NCI-H1930 (cell line): ENCODE results near the gene CTNNBIP1.

Experiments used
- DNase-seq, 2 experiments: peaks; one replicate each; lab custom pipeline; 2025; lab: John Stamatoyannopoulos, UW

CTNNBIP1 gene

DNA sequence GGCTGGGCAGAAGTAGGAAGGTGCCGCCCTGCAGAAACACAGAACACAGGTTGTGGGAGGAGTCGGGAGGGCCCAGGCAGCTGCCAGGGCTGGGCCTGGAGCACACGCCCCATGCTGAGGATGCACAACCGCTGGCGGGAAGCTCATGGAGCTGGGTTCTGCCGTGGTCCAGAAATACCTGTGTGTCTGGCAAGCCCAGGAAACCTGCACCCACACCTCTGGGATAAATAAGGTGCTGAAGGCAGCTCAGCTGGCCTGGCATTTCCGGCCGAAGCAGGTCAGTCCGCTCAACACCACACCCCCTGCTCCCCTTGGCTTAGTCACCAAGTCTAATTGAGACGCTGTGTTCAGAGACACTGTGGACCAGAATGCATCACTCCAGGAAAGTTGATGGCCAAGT is 32.1 kb downstream of the CTNNBIP1 start:
- DNase-seq = no peak

DNA sequence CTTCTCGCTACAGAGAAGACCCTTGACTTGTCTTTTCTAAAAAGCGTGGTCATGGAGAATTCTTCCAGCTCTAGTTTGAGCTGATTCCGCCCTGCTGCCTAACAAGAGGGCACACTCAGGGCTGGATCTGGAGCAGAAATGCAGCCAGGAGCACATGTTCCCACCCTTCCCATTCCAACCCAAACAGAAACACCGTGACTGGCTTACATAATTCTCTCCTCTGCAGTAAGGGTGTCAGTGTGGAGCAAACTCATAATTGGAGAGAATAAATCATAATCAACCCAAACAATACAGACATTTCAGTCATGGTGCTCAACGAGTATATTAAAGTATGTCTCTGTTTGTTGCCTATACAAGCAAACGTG is 34.5 kb downstream of the CTNNBIP1 start:
- DNase-seq = no peak

DNA sequence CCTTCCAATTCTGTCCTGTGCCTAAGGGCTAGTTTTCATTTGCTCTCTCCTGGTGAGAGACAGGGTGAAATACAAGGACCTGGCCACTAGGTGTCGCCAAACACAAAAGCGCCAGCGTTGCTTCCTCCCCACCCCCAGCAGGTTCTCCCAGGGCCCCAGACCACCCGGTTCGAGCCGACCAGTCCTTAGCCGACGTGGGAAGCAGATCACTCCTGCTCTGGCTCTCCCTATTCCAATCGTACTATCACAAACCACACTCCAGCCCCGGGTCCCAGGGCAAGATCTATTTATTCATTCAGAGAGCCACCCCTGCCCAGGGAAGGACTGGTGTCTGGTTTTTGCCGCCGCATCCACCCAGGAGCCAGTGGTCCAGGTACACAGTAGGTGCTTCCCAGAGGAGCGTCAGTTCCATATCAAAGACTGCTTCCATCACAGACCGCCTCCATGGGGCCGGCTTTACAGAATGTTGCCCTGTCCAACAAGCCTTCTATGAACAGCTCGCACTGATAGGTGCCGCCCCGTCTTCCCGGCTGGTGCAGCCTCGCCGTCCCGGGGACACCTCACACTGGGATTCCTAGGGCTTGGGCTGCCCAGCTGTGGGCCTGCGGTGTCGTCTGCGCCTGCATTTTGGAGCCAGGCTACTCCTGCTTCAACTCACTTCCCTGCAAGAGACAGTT is 35.0 kb downstream of the CTNNBIP1 start:
- peak; percentile 33 to 70 for DNase-seq

DNA sequence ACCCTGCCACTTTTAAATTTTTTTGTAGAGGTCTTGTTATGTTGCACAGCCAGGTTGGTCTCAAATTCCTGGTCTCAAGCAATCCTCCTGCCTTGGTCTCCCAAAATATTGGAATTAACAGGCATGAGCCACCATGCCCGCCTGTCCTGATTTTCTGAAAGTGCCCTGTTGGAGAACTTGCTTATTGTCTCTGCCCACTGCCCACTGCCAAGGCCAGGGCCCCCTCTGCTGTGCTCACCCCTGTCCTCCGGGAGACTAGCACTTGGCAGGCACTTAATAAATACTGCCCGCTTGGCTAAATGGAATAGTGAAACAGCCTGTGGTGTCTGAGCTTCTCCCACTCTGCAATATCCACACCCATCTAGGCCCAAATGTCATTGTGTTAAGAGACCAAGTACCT is 35.7 kb downstream of the CTNNBIP1 start:
- no peak for DNase-seq

DNA sequence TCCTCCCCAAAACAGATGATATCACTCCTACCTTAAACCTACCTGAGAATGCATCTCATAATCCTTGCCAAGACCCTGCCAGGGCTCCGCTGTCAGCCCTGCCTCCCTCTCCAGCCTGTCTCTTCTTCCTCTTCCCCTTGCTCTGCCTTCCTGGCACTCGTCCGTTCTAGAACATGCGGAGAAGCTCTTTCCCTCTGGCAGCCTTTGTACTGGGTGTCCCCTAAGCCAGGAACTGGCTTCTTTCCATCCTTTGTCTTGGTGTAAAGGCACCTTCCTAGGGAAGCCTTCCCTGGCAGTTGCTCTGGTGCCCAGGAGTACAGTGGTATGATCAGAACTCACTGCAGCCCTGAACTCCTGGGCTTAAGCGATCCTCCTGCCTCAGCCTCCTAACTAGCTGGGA is 36.1 kb downstream of the CTNNBIP1 start:
- DNase-seq = no peak

DNA sequence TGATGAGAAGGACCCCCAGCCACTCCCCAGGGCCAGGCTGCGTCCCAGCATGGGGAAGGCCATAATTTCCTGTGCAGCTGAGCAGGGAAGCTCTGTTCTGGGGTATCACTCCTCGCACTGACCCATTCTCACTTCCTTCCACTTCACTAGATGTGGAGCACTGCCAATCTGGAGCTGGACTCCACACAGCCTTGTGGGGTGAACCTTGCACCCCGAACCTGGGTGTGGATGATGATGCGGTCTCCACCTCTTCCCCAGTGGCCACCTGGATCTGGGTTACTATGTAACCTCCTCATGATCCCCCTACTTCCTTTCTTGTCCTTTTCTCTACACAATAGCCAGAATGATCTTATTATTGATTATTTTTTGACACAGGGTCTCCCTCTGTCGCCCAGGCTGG is 36.7 kb downstream of the CTNNBIP1 start:
- DNase-seq = no peak

DNA sequence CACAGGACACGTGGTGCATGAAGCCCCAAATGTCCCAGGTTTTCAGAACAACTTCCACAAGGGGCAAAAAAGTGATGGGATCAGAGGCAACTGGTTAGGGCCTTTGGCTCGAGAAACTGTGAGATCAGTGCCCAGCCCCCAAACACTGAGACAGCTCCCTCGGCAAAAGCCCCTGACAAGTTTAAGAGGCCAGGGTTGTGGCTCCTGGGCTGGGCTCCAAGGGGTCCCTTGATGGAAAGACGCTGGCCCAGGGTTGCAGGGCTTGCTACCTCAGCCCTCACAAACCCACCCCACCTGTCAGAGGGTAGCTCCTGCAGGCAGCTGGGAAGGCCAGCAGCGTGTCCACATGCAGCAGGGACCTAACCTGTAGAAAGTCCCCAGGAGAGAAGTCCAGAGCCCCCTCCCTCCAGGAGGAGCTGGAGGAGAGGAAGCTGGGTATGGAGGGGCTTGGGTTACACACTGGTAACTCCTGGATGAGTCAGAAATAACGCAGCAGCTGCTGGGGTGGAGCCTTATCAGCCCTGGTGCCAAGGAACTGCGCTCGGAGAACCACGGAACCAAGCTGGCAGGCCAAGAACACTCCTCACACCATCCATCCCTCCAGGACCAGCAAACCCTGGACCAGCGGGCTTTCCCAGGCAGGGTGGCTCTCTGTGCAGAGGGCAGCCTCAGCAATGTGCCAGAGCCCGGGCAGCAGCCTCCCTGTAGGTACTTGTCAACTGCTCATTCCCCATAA is 37.5 kb downstream of the CTNNBIP1 start:
- DNase-seq = no peak

DNA sequence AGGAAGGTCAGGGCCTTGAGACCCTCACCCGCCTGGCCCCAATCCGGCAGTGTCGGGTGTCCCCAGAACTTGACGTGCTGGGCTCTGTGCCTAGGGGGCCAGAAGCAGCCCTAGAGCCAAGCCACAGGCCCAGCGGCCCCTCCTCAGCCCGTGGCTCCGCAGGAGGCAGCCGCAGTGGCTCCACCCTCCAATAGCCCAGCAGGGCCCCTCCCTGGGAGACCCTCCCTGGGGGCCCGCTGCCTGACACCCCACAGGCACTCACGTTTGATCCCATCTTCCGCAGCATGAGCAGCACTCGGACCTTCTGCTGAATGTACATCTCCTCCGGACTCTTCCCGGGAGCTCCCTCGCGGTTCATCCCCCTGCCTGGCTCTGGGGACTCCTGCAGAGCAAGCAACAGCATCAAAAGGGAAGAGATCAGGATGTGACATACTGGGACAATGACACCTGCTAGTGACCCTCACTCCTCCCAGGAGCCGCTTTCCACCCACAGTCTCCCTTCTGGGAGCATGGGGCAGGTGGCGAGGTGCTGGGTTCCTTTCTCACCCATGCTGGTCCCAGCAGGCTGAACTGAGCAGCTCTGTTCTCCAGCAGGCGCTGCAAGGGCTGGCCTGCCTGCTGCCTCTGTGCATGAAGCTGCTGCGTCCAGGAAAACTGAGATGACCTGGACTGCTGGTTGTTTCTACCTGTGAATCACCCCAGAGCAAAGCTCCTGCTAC is 38.2 kb downstream of the CTNNBIP1 start:
- no peak for DNase-seq

DNA sequence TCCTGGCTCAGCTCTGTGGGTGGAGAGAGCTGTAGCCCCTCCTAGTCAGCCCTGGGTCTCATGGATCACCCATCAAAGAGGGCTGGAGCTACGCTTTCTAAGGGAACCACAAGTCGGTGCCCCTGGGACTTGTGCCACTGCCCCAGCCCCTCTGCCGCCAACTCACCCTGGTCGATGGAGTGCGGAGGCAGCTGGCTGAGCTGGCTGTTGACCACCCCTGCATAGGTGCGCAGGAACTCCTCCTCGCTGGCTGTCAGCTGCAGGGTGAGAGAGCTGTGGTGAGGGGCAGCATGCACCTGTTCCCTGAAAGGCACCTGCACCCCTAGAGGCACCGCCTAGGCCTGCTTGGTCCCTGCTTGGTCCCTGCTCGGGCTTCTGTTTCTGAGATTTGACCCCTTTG is 39.0 kb downstream of the CTNNBIP1 start:
- DNase-seq = no peak

DNA sequence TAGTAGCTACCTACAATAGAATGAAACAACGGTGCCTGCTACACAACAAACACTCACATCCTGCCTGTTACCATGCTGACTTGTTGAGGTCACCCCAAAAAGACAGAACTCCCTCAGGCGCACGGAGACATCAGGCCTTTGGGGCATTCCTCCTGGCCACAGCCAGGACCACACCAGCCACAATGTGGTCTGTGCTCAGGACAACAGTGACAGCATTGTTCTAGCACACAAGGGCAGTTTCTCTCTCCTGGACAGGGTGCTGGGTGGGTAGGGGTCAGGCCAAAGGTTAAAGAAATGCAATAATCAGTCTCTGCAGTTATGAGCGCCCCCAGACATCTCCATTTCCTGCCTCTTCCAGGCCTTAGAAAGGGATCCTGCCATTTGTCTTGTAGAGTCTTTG is 39.5 kb downstream of the CTNNBIP1 start:
- no peak for DNase-seq

DNA sequence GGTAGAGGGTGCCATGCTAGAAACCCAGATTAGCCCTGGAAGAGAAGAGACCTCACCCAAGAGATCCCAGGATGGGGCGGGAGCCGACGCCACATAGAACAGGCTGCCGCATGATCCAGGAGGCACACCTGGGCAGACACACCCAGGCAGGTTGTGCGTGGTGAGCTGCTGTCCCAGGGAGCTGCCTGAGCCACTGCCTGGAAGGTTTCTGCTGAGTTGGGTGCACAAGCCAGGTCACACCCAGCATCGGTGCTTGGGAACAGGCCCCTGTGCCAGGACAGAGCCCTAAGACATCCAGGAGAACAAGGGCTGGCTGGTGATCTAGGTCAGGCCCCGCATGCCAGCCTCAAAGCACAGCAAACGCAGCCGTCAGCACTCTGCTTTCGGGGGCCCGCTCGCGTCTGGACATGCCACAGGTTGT is 40.2 kb downstream of the CTNNBIP1 start:
- DNase-seq = no peak

DNA sequence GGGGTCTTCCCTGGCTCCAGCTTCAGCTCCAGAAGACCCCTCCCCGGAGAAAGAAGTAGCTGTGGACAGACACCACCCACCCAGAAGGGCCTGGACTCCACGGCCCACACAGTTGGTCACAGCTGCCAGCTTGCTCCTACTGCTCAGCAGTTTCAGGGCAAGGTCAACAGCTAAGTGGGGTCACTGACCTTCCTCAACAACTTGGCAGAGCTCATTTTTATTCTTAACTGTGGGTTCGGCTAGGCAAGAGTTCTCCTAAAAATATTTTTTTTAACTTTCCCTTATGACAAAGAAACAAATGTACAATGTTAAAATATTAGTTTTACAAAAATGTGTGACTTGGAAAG is 41.9 kb downstream of the CTNNBIP1 start:
- DNase-seq = no peak

DNA sequence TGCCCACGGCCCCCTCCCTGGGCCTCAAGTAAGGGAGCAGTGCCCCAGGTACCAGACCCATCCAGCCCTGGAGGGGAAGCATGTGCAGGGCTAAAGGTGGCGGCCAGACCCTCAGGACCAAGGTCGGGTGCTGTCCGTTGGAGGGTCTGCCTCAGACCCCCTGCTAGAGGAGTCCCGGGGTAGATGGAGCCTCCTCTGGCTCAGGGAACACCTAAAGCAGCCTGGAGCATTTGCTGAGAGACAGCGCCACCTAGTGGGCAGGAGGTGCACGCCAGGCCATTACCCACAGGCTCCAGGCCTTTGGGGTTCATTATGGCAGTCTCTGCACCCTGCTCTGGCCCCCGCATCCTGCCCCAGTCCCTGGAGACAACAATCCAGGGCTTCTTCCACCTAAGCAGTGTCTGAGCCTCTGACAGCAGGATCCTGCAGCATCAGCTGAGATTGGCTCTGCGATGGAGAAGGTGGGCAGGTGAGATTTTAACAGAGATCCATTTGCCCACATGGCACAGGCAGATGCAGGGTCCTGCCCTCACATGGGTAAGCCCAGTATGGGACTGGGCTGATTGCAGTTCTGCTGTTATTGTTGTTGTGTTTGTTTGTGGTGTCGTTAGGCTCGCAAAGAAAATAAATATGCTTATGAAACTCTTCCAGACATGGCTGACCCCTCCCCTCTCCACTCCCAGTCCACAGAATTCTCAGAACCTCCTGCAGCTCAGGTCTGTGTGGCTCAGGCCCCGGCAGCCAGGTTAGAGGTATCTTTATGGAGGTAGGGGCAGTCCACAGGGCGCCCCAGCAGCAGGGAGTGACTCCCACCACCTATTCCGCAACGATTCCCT is 42.4 kb downstream of the CTNNBIP1 start:
- peak; percentile 57 to 79 for DNase-seq

DNA sequence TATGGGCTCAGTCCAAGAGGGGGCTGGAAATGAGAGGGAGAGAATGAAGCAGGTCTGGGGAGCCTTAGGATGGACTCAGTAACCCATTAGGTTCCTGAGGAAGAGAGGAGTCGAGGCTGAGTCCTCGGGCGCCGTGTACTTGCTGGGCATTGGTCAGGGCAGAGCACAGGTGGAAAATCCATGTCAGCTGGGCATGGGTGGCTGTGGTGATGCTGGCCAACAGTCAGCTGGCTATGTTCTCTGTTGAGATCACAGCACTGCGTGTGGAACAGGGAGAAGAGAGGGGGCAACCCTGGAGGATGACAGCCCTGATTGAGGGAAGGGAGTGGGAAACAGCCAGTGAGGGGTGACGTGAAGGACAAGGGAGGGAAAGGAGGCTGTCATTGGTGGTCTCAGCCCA is 43.2 kb downstream of the CTNNBIP1 start:
- DNase-seq = no peak

DNA sequence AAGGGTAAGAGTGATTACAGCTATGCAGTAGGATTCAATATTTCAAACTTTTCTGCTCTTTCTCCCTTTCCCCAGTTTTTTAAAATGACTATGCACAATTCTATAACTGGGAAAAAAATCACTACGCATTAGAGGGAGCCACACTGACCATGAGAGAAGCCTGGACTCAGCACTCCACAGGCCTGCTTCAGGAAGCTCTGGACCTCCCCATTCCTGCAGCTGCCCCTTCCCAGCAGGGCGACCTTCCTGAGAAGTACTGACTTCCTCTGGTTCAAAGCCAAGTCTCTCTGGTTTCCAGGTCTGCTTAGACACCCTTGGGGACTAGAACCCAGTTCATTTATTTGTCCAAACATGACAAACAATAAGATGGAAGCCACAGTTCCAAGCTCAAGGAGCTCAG is 44.3 kb downstream of the CTNNBIP1 start:
- no peak for DNase-seq

DNA sequence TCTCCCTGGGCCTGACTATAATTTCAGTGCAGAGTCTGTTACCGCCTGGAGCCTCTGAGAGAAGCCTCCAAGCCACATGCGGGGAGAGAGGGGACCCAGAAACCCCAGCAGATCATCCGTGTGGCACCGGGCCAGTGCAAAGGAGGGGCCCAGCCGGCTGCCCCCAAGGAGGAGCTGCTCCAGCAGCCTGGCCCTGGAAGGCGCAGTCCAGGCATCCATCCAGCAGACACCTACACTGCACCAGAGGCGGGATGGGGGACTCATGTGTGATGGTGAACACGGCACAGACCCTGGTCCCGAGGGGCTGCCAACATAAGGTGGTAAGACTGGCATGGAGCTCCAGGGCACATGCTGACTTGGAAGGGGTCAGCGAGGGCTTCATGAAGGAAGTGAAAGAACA is 46.7 kb downstream of the CTNNBIP1 start:
- no peak for DNase-seq

DNA sequence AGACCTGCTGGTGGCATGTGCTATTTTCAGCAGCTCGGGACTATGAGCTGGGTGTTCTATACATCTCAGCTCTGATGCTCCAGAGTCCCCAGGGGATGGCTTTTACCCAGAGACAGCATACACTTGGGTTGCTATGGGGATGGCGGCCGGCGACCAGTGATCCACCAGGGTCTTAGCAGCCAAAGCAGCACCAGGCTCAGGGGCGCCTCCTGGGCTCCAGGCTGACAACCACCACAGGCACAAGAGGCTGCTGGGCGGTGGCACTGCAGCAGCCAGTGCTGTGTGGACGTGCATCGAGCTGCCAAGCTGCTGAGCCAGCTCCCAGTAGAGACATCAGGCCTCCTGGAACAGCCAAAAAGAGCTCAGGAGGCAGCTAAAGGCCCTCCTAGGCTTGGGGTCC is 48.7 kb downstream of the CTNNBIP1 start:
- DNase-seq = no peak

DNA sequence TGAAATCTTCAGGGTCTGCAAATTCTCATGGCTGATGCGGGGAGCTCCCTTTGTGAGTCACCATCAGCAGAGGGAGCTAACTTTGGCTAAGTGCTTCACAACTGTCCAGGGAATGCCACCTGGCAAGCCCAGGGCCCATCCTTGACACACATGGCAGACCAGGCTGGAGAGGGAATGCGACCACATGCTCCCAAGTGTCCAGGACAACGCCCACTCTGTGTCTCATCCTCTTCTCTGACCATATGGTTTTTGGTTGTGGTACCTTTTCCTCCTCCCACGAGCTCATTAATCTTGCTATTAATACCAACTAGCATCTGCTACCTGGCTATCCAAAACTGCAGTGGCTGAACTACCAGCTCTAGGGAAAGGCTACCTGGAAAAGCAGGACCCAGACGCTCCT is 49.2 kb downstream of the CTNNBIP1 start:
- DNase-seq = no peak

DNA sequence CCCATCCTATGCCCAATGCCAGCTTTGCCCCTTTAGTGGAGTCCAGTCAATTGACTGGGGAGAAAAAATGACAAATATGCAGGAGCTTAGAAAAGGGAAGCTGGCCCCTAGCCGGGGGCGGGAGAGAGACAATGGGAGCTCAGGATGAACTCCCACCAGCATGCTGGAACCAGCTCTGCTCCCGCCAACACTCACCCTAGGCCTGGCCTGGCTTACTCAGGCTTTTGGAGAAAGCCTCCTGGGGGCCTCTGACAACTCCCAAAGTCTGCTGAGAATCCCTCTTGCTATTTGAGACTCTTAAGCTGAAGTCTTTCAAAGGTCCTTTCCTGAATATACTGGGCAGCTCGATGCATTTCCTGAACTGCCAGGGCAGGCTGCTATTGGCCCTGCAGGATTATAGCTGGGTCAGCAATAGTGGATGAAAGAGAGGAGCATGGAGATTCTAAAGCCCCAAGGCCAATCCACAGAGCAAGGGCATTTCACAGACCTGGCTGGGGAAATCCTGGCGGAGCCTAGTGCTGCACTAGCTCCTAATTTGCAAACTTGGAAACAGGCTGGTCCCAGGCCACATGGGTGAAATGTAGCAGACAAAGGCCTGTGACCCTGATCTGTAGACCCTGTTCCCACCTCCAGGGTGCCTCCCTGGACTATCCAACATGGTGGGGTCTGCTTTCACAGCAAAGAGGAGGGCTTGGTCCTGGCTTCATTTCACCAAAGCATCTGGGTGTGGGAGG is 50.6 kb downstream of the CTNNBIP1 start:
- DNase-seq = no peak

DNA sequence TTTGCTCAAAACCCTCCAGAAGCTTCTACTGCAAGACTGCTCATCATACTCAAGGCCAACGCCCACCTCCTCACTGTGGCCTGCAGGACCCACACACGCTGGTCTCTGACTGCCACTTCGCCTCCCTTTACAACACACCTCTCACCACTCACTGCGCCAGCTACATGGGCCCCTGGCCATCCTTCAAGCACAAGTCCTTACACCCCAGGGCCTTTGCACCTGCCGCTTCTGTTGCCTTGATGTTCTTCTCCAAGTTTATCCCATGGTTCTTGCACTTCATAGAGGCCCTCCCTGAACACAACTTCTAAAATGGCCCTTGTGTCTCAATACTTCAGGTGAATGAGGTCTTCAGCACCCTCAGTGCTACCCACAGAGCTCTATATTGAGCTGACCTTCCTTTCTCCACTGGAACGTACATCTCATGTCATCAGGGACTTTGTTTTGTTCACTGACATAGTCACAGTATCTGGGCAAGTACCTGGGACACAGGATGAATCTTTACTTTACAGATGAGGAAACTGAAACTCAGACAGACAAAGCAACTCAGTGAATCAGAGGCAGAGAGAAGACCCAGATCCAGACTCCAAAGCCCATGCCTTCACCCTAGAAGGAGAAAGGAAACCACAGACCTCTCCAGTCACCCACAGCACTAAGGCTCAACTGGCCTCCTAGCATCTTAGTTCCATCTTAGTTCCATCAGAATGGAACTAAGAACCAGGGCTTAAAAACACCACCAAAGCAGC is 51.6 kb downstream of the CTNNBIP1 start:
- no peak for DNase-seq

DNA sequence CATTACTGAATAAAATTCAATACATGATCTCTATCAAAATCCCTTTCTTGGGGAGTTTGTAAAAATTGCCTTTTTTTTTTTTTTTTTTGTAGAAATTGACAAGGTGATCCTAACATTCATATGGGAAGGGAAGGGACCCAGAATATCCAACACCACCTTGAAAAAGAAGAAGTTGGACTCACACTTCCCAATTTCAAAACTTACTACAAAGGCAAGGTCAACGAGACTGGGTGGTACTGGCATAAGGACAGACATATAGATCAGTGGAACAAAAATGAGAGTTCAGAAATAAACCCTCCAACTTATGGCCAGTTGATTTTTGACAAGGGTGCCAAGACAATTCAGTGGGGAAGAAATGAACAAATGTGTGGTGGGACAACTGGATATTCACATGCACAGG is 54.9 kb downstream of the CTNNBIP1 start:
- DNase-seq = no peak
